IPS DF 6.9 (cell line): ENCODE results near the gene BNIP3.

Experiments
- DNase-seq: peaks from one replicate; pipeline ENCODE4 v3.0.0-alpha.2; 2013; ENCODE audit warnings: low read depth, low spot score
- H3K27ac ChIP-seq: one replicate; pipeline ENCODE4 v1.5.1; 2013; ENCODE audit warnings: low read length, control low read depth
- H3K27me3 ChIP-seq: 2 replicates; pipeline ENCODE4 v1.6.1; 2013; ENCODE audit warnings: mild to moderate bottlenecking, low read length; ENCODE audit not compliant: control insufficient read depth, insufficient read depth
- H3K36me3 ChIP-seq: 2 replicates; pipeline ENCODE4 v1.6.1; 2013; ENCODE audit warnings: low read length; ENCODE audit not compliant: control insufficient read depth, insufficient read depth
- H3K4me1 ChIP-seq: 2 replicates; pipeline ENCODE4 v1.6.1; 2013; ENCODE audit warnings: low read length; ENCODE audit not compliant: control insufficient read depth, insufficient read depth
- H3K4me3 ChIP-seq: 2 replicates; pipeline ENCODE4 v1.5.1; 2013; ENCODE audit warnings: mild to moderate bottlenecking, low read length
- H3K9me3 ChIP-seq: 2 replicates; pipeline ENCODE4 v1.6.1; 2013; ENCODE audit warnings: low read length, inconsistent platforms; ENCODE audit not compliant: control insufficient read depth, insufficient read depth
- WGBS: extraction: QIAGEN DNeasy Blood & Tissue Kit; methylation state at CpG from one replicate; pipeline ENCODE4 v1.1.7; 2013; ENCODE audit warnings: mixed read lengths, missing lambda C conversion rate; ENCODE audit not compliant: insufficient read length, insufficient coverage; 5-methylcytosine and 5-hydroxymethylcytosine counted together

The BNIP3 gene, protein sequence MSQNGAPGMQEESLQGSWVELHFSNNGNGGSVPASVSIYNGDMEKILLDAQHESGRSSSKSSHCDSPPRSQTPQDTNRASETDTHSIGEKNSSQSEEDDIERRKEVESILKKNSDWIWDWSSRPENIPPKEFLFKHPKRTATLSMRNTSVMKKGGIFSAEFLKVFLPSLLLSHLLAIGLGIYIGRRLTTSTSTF

GRCh38 chr10:131981429-131982184 lies at the start of gene BNIP3:
Gene BNIP3, minus strand, starts transcription at chr10:131981923. Its CDS starts 117 bp downstream, at chr10:131981806.
- peaks cover 3% of the 10 kb centered on the region for H3K4me1 ChIP-seq
- no peaks in the 10 kb centered on the region for H3K9me3 ChIP-seq
- H3K4me3 ChIP-seq = peak within 1 kb of the TSS; percentile 58; the same call in 1 of the 2 replicates
- DNase-seq = peak; percentile 82
- peaks cover 12% of the 10 kb centered on the region for H3K27me3 ChIP-seq
- no CpG with 5 or more reads among the region's 100 CpGs for WGBS
- no peaks in the 10 kb centered on the region for H3K36me3 ChIP-seq
- no peak within 1 kb of the TSS for H3K27ac ChIP-seq

DNA sequence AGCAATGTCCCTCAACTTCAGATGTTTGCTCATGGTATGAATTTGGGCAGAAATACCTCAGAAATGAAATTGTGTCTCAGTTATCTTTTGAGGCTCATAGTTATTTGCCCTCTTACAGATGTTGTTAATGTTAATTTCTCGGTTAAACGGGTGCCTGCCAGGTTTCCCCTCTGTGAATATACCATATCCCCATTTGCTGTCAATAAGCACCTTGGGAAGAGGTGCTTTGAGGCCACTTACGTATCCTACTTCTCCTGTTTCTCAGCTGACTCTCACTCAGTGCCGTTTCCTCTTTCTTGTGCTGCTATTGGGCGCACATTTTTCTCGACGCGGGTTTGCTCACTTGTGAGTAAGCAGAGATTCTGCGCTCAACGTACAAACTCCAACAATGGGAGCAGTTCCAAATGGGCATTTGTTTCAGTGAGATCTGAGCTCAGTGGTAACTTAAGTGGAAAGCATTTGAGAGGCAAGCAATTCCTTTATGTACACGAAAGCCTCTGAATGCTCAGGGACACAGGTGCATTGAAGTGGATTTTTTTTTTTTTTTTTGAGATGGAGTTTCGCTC lies 49.3 kb upstream of the BNIP3 start:
- WGBS = no CpG with 5 or more reads among the region's 12 CpGs
- H3K9me3 ChIP-seq = no peaks in the 10 kb centered on the region
- no peak overlapping the region for H3K4me3 ChIP-seq
- peaks cover 16% of the 10 kb centered on the region for H3K27me3 ChIP-seq
- peaks cover 2% of the 10 kb centered on the region; the same call in 1 of the 2 replicates for H3K4me1 ChIP-seq
- H3K27ac ChIP-seq = no peak overlapping the region
- no peaks in the 10 kb centered on the region for H3K36me3 ChIP-seq
- DNase-seq = no peak

DNA sequence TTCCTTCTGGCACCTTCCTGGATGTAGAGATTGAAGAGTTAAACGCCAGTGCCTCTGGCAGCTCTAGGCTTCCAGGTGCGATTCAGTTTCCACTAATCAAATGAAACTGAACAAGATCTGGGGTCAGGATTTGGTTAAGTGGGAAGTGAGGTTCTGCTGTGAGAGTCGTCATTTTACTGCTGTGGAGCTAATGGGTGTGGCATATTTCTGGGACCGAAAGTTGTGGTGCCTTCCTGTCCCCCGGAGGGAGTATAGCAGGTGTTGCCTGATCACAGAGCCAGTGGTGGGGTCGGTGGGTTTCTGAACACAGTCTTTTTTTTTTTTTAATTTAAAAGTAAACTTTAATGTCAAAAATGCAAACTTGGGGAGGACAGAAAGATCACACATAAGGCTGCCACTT lies 47.0 kb upstream of the BNIP3 start:
- no peak overlapping the region for H3K4me3 ChIP-seq
- H3K27ac ChIP-seq = no peak overlapping the region
- peaks cover under 1% of the 10 kb centered on the region; the same call in 1 of the 2 replicates for H3K27me3 ChIP-seq
- no peak for DNase-seq
- H3K9me3 ChIP-seq = no peaks in the 10 kb centered on the region
- WGBS = no CpG with 5 or more reads among the region's 6 CpGs
- no peaks in the 10 kb centered on the region for H3K4me1 ChIP-seq
- H3K36me3 ChIP-seq = no peaks in the 10 kb centered on the region

- Histone ChIP-seq H3K4me1 (no peaks in the 10 kb centered on the region), H3K9me3 (no peaks in the 10 kb centered on the region), H3K4me3 (no peak overlapping the region), H3K36me3 (no peaks in the 10 kb centered on the region), H3K27me3 (no peaks in the 10 kb centered on the region), H3K27ac (no peak overlapping the region)
- no CpG with 5 or more reads among the region's 3 CpGs for WGBS
- DNase-seq = no peak
These were observed 45.8 kb upstream of the BNIP3 start for GRCh38 chr10:132027423-132027983.

GRCh38 chr10:132023092-132023811 lies 41.5 kb upstream of the BNIP3 start:
- no peak for DNase-seq
- no peaks in the 10 kb centered on the region for H3K4me1 ChIP-seq
- no peak overlapping the region for H3K27ac ChIP-seq
- H3K9me3 ChIP-seq = no peaks in the 10 kb centered on the region
- no peaks in the 10 kb centered on the region for H3K27me3 ChIP-seq
- H3K36me3 ChIP-seq = no peaks in the 10 kb centered on the region; the same call in 1 of the 2 replicates
- no CpG with 5 or more reads among the region's 36 CpGs for WGBS
- no peak overlapping the region for H3K4me3 ChIP-seq

GRCh38 chr10:132022241-132022640 lies 40.5 kb upstream of the BNIP3 start:
- DNase-seq = no peak
- Histone ChIP-seq H3K4me3 (no peak overlapping the region), H3K4me1 (no peaks in the 10 kb centered on the region), H3K27ac (no peak overlapping the region), H3K9me3 (no peaks in the 10 kb centered on the region), H3K36me3 (no peaks in the 10 kb centered on the region; the same call in 1 of the 2 replicates), H3K27me3 (no peaks in the 10 kb centered on the region)
- no CpG with 5 or more reads among the region's 18 CpGs for WGBS

DNA sequence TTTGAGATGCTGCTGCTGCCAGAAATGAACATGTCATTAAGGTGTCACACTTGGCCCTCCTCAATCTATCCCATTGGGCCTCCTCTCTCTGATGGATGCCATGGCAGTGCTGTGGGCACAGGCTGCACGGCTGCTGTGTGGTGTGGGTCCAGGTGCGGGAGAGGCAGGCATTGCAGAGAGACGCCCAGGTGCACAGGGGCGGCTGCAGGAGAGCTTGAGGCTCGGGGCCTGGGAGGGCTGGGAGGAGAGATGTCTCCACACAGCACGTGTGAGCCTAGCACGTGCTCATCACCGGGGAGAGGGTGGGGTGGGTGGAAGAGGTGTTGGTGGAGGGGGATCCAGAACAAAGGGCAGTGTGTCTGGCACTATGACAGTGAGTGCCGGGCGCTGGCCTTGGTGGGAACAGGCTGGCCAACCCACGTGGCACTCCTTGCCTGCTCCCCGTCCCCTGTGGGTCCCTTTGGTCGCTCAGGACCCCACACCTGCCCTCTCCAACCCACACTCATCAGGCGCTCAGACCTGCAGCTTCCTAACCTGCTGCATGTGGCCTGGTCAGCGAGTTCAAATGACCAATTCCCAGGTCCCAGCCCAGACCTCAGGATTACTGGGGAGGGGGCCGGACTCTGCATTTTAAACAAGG lies 39.9 kb upstream of the BNIP3 start:
- no peaks in the 10 kb centered on the region for H3K4me1 ChIP-seq
- H3K27ac ChIP-seq = no peak overlapping the region
- DNase-seq = no peak
- no peaks in the 10 kb centered on the region; the same call in 1 of the 2 replicates for H3K36me3 ChIP-seq
- H3K27me3 ChIP-seq = no peaks in the 10 kb centered on the region
- no peak overlapping the region for H3K4me3 ChIP-seq
- no CpG with 5 or more reads among the region's 16 CpGs for WGBS
- H3K9me3 ChIP-seq = no peaks in the 10 kb centered on the region

DNA sequence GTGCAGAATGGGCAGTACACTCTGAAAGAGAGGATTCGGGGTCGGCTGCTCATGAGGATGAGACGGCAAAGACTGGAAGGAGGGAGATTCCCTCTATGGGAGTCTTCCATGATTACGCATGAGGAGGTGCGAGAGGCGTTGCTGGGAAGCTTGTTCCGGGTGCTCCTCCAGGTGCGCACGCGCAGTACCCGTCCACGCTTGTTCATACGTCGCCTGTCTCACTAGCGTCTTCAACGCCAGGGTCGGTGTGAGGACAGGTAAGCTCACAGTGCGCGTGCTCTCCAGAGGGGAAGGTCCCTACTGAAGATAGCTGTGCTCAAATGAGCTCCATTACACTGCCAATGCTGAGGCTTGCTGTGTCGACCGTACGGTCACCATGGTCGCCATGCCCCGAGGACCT lies 39.3 kb upstream of the BNIP3 start:
- no peak for DNase-seq
- Histone ChIP-seq H3K4me1 (no peaks in the 10 kb centered on the region), H3K27me3 (no peaks in the 10 kb centered on the region), H3K9me3 (no peaks in the 10 kb centered on the region), H3K4me3 (no peak overlapping the region), H3K27ac (no peak overlapping the region), H3K36me3 (no peaks in the 10 kb centered on the region; the same call in 1 of the 2 replicates)
- WGBS = no CpG with 5 or more reads among the region's 24 CpGs

GRCh38 chr10:132020456-132020855 lies 38.7 kb upstream of the BNIP3 start:
- no peak overlapping the region for H3K27ac ChIP-seq

More at GRCh38 chr10:132020456-132020855, 38.7 kb upstream of the BNIP3 start:
- WGBS = no CpG with 5 or more reads among the region's 13 CpGs
- Histone ChIP-seq H3K27me3 (no peaks in the 10 kb centered on the region), H3K9me3 (no peaks in the 10 kb centered on the region), H3K4me3 (no peak overlapping the region), H3K4me1 (no peaks in the 10 kb centered on the region), H3K36me3 (no peaks in the 10 kb centered on the region; the same call in 1 of the 2 replicates)
- DNase-seq = no peak
